HT-29 (cell line): ENCODE data around the gene SPZ1. TPM values are rescaled to one million over a fixed set of nuclear protein-coding genes. Genes with fewer than 3 reads are reported as not detected.
A peak's percentile ranks its signal among the peaks of the same experiment; 100 is the strongest.
"Not testable (repeated sequence)": the region's sequence is repeated elsewhere in the genome, so short reads cannot be mapped to it uniquely, and the experiment has no call there.

Source experiments
- DNase-seq: peaks from one replicate; pipeline ENCODE4 v3.0.0-alpha.2; 2015; ENCODE audit warnings: low spot score
- small RNA-seq: library from RNA; depleted of rRNA; stranded (forward); fragments of <200 nt; gene quantifications from one replicate; pipeline ENCODE3, GENCODE V24; 2014
- total RNA-seq: library from RNA; depleted of rRNA; stranded (reverse); fragments of >200 nt; shearing (Covaris generic); gene quantifications from 2 replicates; pipeline ENCODE4 v1.2.3, GENCODE V29; 2014; rRNA removed

The SPZ1 gene
- total RNA-seq, 1 experiment from 2014 or later = not detected

DNA sequence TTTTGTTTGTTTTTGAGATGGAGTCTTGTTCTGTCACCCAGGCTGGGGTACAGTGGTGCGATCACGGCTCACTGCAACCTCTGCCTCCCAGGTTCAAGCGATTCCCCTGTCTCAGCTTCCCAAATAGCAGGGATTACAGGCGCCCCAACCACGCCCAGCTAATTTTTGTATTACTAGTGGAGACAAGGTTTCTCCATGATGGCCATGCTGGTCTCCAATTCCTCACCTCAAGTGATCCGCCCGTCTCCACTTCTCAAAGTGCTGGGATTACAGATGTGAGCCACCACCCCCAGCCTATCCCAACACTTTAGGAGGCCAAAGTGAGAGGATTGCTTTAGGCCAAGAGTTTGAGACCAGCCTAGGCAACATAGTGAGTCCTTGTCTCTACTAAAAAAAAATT is 19.3 kb downstream of the SPZ1 start:
- DNase-seq = no peak

DNA sequence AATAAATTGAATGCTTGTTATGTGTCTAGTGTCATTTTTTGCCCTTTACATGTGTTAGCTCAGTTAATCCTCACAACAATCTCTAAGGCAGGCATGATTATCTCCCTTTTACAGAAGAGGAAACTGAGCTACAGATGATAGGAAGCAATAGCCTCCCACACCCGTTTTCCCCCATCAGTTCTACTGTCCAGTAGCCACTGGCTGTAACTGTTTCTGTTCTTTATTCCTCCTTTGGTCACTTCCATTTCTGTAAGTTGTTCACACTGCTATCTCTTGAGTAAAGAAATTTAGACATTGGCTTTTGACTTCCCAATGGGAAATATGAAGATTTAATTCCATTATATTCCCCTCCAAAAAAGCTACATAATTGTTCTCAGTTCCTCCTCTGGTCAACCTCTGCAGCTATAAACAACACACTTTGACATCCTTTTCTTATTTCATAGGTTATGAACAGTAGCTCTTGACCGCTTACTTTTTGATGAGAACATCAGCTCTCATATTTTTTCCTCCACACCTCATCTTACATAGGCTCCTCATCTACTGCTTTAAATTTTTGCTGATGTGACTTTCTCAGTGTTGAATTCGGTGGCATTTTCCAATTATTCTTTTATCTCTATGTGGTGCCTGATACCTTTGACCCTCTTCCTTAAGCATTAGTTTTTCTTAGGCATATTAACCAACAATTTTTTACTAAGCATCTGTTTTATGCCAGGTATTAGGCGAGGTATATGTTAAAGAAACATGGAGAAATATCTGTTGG is 21.4 kb downstream of the SPZ1 start:
- DNase-seq = no peak

DNA sequence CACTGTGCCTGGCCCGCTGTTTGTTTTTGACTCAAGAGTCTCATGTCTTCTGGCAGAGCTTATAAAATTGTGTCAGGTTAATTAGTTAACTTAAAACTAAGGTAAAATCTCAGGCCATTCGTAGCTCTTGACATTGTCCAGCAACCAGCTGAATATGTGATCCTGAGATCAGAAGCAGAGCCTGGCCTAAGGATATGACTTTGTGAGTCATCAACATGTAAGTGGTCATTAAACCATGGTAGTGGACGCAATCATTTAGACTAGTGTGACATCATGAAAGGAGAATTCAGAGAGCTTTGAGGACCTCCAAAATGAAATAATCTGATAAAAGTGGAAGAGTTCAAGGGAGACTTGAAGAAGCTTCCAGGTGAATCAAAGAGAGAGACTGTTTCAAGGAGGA is 23.3 kb downstream of the SPZ1 start:
- no peak for DNase-seq

DNA sequence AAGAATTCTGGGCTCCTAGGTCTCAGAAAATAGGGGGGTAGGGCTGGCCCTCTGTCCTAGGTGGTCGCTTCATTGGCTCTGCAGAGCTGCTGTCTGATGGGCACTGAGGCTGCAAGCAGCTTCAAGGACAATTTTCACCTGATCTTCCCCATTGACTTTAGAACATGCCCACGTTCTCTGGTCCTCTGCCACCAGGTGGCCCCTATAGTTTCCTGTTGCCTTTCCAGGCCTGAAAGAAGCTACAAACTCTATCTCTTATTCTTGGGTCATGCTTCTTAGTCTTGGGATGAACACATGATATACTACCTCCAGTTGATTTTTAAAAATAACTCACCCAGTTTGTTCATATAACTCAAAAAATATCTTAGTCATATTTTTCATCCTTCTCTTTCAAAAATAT is 26.3 kb downstream of the SPZ1 start:
- DNase-seq = peak; percentile 68

DNA sequence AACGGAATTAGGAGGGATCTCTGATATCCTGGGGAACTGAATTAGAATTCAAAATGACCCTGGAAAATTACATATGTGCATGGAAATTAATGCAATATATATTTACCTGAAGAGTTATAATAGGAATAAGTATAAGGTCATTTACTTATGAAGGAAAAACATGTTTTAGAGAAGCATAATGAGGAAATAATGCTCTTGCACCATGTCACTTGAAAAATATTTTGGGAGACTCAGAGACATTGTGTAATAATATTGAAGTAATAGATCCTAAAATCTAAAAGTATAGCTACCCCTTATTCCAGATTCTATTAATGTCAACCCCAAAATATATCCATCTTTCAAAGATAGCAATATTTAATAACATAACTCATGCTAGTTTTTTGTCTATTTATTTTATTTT is 28.4 kb downstream of the SPZ1 start:
- DNase-seq = no peak

DNA sequence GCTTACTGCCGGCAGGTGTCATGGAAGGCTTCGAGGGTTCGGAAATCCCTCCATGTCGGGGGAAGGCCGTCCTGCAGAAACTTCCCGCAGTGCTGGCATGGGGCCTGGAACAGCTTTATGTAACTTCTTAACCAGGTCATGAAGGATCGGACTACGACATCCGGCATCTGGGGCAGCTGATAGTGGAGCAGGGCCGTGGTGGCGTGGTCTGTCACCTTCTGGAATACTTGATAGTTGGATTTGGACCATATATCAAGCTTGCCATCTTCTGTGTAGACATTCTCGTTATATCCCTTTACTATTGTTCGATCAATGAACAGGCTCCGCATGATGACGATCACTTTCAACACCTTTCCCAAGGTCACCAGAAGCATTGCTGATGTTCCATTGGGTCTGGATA is 31.2 kb downstream of the SPZ1 start:
- not testable (repeated sequence) for DNase-seq

DNA sequence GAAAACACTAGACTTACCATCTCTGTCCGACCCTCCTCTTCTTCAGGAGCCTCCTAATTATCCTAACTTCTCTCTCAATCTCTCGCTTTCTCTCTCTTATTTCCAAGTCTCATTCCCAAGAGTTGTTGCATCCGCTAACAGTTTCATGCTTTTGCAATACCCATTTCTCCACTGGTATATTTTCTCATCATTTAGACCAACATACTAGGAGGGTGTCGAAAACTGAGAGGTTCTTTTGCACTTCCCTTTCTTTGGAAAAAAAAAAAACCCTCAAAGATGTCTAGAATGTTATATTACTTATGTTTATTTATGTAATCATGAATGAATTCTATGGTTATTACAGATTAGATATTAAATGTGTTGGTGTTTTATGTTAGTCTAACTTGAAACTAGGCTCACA is 35.9 kb downstream of the SPZ1 start:
- DNase-seq = no peak

DNA sequence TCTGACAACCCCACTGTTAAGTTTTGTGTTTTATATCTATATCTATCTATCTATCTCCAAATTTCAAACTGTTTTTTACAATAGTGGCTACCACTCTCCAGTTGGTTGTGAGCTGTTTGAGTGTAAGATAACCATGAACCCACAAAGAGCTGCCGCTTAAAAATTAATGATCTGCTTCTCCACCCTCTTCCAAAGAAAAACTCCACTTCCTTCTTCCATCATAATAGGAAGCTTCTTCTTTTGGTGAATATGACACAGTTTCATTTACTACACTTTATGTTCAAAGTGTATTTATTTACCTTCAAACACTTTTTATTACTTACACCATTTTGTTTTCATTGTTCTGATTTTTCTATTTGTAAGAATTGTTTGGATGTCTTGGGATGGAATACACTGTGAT is 37.9 kb downstream of the SPZ1 start:
- DNase-seq = no peak

DNA sequence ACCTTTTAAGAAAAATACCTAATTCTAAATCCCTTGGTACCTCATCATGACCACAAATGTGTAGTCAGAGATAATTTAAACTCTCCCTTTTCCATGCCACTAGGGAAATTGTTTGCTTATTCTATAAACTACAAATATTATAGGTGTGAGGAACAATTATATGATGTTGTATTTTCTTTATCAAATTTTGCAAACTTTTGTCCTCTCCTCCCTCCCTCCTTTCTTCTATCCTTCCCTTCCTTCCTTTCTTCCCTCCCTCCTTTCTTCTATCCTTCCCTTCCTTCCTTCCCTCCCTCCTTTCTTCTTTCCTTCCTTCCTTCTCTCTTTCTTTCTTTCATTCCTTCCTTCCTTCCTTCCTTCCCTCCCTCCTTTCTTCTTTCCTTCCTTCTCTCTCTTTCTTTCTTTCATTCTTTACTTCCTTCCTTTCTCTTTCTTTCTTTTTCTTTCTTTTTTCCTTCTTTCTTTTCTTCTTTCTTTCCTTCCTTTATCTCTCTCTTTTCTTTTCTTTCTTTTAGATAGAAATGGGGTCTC is 41.2 kb downstream of the SPZ1 start:
- no peak for DNase-seq

DNA sequence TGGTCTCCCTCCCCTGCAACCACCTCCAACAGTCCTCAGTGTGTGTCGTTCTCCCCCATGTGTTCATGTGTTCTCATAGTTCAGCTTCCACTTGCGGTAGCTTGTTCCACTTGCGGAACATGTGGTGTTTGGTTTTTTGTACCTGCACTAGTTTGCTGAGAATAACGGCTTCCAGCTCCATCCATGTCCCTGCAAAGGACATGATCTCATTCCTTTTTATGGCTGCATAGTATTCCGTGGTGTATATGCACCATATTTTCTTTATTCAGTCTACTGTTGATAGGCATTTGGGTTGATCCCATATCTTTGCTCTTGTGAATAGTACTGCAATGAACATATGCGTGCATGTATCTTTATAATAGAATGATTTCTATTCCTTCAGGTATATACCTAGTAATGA is 45.1 kb downstream of the SPZ1 start:
- DNase-seq = no peak

DNA sequence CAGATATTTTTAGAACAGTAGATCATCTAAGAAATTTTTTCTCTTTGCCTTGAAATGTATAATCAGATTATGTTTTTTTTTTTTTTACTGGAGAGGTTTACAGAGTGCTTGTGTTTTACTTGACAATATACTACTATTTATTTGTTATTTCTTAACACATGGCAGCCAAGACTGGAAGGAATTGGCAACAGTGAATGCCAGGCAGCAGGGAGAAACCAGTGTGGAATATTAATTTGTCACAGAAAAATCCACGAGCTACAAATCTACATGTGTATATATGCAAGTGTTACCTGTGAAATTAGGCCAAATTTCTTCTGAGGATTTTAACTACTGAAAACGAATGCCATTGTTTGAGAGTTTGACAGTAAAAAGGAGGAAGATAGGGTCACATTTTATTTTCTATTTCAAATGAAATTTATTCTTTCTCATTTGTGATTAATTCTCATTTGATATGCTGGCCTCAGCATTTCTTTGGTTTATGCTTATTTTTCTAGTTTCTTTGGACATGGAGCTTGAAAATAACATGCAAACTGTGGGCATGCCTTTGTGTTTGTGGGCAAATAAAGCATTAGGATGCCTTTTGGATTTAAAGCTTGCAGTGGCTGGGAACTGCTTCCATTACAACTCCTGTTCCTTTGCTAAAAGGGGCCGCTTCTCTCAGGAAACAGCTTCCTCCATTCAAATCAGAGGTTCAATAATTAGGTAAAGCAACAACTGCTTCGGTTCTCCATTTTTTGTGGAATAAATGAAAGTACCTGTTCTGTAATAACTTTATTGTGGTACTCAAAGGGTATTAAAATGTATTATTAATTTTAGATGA is 49.1 kb downstream of the SPZ1 start:
- DNase-seq = no peak

DNA sequence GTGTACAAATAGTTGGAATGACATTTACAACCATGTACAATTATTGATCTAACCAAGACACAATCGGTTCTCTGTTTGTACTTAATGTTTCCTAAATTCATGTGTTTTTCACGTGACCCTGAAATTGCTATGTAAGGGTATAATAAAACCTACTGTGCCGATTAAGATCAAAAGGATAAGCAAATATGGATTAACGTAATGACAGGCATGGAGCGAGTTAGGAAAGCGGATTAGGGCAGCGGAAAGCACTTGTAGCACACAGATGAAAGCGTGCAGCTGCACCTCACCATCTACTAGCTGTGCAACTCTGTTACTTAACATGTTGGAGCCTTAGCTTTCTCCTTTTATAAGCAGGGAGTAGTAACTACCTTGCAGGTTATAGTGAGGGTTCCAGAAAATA is 49.7 kb downstream of the SPZ1 start:
- no peak for DNase-seq

DNA sequence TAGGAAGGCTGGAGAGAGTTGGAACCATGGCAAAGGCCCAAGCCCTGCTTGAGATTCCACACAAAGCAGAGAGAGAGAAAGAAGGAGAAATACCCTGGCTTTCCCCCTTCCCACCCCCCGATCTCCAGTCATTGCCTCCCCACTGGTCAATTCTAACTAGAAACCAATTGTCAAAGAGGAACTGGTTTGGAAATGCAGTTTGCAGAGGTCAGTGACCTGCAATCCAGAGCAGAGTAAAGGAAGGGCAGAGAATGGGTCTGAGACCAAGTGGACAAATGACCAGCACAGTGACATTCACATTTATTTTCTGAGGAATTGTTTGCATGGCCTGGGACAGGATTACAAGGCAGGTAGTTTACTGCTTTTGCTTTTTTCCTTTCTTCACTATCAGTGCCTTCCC is 50.6 kb downstream of the SPZ1 start:
- DNase-seq = no peak

Small RNAs within 50 kb of the gene (small RNA-seq; reads per million reads assigned to genes)
- not detected for gene AC026410.2
- not detected for gene RF00322
- not detected for gene RNU6-211P

Other genes with a start within 250 kb of the SPZ1 start
- gene SERINC5, start 64.0 kb upstream of the SPZ1 start, total RNA-seq = 47.2 and 48.8 TPM in 2 replicates
- 4.5 and 4.9 TPM in 2 replicates for gene ZFYVE16, start 88.1 kb downstream of the SPZ1 start, total RNA-seq
- 1.5 and 1.6 TPM in 2 replicates for gene FAM151B, start 168.1 kb downstream of the SPZ1 start, total RNA-seq